Measurements from ENCODE around the gene MARCHF2.
"Not testable (repeated sequence)": the region's sequence is repeated elsewhere in the genome, so short reads cannot be mapped to it uniquely, and the experiment has no call there.

The MARCHF2 gene

DNA sequence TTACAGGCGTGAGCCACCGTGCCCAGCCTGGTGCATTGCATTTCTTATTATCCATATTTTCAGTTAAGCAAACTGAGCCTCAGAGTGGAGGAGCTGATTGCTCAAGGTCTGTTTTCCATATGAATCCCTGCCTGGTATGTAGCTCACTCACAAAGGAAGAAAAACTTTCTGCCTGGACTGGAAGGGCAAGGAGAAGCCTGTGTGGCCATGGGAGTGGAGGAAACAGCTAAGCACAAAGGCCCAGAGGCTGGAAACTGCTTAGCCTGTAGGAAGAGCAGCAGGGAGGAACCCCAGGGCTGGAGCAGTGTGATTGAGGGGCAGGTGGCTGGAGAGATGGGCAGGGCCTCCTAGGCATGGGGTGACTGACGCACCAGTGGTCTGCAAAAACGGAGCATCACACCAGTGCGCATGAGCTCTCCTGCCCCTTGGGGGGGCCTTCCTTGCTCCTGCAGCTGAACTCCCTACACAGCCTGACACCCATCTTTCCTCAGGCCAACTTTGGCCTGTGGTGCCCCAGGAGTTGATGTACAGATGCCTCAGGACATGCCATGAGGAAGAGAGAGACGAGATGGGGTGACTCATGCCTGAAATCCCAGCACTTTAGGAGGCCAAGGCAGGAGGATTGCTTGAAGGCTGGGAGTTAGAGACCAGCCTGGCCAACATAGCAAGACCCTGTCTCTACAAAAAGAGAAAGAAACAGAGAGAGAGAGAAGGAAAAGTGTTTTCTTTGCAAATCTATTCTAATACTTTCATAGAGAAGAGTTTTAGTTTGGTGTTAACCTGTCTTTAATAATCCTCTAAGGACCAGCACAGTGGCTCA lies 28.8 kb downstream of the MARCHF2 start:
- peaks cover 17% of the 10 kb centered on the region for H3K4me1 Mint-ChIP-seq
- no peak overlapping the region for H3K27ac Mint-ChIP-seq (ENCODE audit: low read depth)
- DNase-seq (ENCODE audit: low spot score in 2 of 2) (no peak), ATAC-seq (replicated peaks; ENCODE audit: extremely low read depth, poor library complexity, severe bottlenecking) (no peak)
- no peaks in the 10 kb centered on the region for H3K9me3 Mint-ChIP-seq
- H3K27me3 Mint-ChIP-seq, result no peaks in the 10 kb centered on the region
- H3K4me3 Mint-ChIP-seq, result peak overlapping the region; percentile 7
- peaks cover 26% of the 10 kb centered on the region for H3K36me3 Mint-ChIP-seq (ENCODE audit: insufficient read depth)

DNA sequence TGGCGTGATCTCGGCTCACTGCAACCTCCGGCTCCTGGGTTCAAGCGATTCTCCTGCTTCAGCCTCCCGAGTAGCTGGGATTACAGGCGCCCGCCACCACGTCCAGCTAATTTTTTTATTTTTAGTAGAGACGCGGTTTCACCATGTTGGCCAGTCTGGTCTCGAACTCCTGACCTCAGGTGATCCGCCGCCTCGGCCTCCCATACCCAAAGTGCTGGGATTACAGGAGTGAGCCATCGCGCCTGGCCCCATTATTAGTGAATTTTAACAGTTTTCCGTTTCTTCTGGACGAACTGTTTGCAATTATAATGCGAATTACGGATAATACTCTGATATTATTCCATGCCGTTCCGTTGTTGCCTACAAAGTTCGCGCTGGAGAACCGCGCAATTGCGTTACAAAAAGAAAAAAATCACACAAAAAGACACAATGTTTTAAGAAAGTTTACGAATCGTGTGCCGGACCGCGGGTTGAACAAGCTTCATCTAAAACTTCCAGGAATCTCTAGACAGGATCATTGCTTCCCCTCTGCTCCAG lies 31.1 kb downstream of the MARCHF2 start:
- not testable (repeated sequence) for DNase-seq (ENCODE audit: low spot score in 2 of 2); ATAC-seq (replicated peaks; ENCODE audit: extremely low read depth, poor library complexity, severe bottlenecking); H3K9me3 Mint-ChIP-seq; H3K27me3 Mint-ChIP-seq
- peaks cover 38% of the 10 kb centered on the region for H3K4me1 Mint-ChIP-seq
- peak overlapping the region; percentile 98 for H3K27ac Mint-ChIP-seq (ENCODE audit: low read depth)
- H3K4me3 Mint-ChIP-seq, result peak overlapping the region; percentile 89
- H3K36me3 Mint-ChIP-seq (ENCODE audit: insufficient read depth), result peaks cover 32% of the 10 kb centered on the region

DNA sequence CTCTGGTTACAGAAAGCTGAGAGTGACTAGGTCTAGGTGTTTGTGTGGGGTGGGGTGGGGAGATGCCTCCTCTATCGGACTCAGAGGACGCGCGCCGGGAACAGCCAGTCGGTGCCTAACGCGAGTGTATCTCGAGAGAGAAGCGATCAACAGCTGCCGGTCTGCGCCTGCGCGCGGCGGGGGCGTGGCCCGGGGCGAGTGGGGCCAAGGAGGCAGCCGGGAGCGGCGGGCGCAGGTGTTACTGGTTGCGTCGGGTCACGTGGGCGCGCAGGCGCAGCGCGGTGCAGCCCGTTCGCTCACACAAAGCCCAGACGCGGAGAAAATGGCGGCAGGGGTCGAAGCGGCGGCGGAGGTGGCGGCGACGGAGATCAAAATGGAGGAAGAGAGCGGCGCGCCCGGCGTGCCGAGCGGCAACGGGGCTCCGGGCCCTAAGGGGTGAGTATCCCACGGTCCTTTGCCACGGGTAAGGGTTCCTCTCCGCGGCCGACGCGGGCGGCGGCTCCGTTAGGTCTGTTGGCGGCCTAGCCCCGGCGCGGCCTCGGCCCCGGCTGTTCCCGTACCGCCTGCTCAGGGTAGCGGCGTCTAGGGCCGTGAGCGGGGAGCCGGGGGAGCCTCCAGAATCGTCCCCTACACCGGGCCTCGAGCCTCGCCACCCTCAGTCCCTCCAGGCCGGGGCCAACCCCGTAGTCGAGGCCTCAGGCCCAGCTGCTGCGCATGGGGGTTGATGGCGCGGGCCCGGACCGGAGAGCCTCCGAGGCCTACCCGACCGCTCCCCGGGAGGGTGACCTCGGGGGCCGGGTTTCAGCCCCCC lies 31.8 kb downstream of the MARCHF2 start, which contains the start of gene HNRNPM:
Gene HNRNPM, plus strand, starts transcription at position 299 of the 811 bp plus-strand sequence. Its CDS starts 24 bp downstream, at position 323.
- Mint-ChIP-seq H3K27ac (ENCODE audit: low read depth) (peak within 1 kb of the TSS; percentile 98), H3K36me3 (ENCODE audit: insufficient read depth) (peaks cover 31% of the 10 kb centered on the region), H3K4me3 (peak within 1 kb of the TSS; percentile 89), H3K9me3 (no peaks in the 10 kb centered on the region), H3K4me1 (peaks cover 41% of the 10 kb centered on the region), H3K27me3 (no peaks in the 10 kb centered on the region)
- peak; percentile 91 for ATAC-seq (replicated peaks; ENCODE audit: extremely low read depth, poor library complexity, severe bottlenecking)
- peak; percentile 99 to 100 for DNase-seq (ENCODE audit: low spot score in 2 of 2)

DNA sequence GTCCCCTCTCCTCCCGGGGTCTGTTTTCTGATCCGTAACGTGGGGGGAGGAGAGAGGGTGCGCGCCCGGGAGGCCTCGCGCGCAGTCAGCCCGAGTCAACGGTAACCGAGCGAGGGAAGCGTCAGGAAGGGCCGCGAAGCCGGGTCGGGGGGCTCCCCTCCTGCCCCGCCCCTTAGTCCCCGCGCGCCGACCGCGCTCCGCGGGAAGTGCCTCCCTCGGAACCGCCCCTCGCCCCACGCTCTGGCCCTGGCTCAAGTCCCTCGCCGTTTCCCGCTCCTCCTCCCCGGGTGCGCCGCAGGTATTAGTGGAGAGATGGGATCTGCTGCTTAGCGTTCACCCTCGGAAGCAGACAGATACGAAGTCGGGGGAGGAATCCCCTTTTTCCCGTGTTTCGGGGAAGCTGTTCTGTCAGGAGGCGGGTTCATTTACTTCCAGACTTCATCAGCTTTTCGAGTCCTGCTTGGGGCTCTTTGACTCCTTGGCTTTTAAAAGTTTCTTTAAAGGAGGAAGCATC lies 32.4 kb downstream of the MARCHF2 start:
- H3K4me1 Mint-ChIP-seq, result peaks cover 46% of the 10 kb centered on the region

GRCh38 chr19:8446061-8446709 lies 33.1 kb downstream of the MARCHF2 start:
- H3K4me3 Mint-ChIP-seq, result peak overlapping the region; percentile 89
- peaks cover 32% of the 10 kb centered on the region for H3K36me3 Mint-ChIP-seq (ENCODE audit: insufficient read depth)
- no peak for DNase-seq (ENCODE audit: low spot score in 2 of 2)
- H3K27ac Mint-ChIP-seq (ENCODE audit: low read depth), result peak overlapping the region; percentile 98
- H3K4me1 Mint-ChIP-seq, result peaks cover 46% of the 10 kb centered on the region
- no peaks in the 10 kb centered on the region for H3K9me3 Mint-ChIP-seq
- ATAC-seq (replicated peaks; ENCODE audit: extremely low read depth, poor library complexity, severe bottlenecking), result no peak
- no peaks in the 10 kb centered on the region for H3K27me3 Mint-ChIP-seq

More for the DNA sequence above, 32.4 kb downstream of the MARCHF2 start:
- H3K27me3 Mint-ChIP-seq, result no peaks in the 10 kb centered on the region
- no peaks in the 10 kb centered on the region for H3K9me3 Mint-ChIP-seq
- ATAC-seq (replicated peaks; ENCODE audit: extremely low read depth, poor library complexity, severe bottlenecking) (peak; percentile 6), DNase-seq (ENCODE audit: low spot score in 2 of 2) (no peak)
- H3K36me3 Mint-ChIP-seq (ENCODE audit: insufficient read depth), result peaks cover 29% of the 10 kb centered on the region
- H3K27ac Mint-ChIP-seq (ENCODE audit: low read depth), result peak overlapping the region; percentile 98
- peak overlapping the region; percentile 89 for H3K4me3 Mint-ChIP-seq

DNA sequence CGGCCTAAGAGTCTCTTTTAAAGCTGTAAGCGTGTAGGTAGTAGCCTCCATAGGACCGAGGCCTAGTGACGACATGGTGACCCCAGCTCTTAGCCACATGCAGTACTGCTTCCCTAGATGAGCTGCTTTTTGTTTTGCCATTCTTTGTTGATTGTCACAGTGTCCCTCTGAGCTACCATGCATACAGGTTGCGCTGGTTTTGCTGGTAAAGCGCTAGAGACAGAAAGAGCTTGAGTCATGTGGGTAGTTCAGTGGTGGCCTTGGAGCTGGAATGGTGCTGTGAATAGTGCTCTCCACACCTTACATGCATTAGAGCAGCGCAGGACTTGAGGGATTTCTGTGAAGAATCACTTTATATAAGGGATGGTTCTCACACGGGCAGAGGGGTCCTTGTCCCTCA lies 36.7 kb downstream of the MARCHF2 start:
- Mint-ChIP-seq H3K36me3 (ENCODE audit: insufficient read depth) (peaks cover 47% of the 10 kb centered on the region), H3K9me3 (no peaks in the 10 kb centered on the region), H3K27ac (ENCODE audit: low read depth) (no peak overlapping the region), H3K4me1 (peaks cover 72% of the 10 kb centered on the region), H3K4me3 (peak overlapping the region; percentile 51), H3K27me3 (no peaks in the 10 kb centered on the region)
- DNase-seq (ENCODE audit: low spot score in 2 of 2) (no peak), ATAC-seq (replicated peaks; ENCODE audit: extremely low read depth, poor library complexity, severe bottlenecking) (no peak)

GRCh38 chr19:8451377-8451776 lies 38.3 kb downstream of the MARCHF2 start:
- Mint-ChIP-seq H3K36me3 (ENCODE audit: insufficient read depth) (peaks cover 51% of the 10 kb centered on the region), H3K4me1 (peaks cover 78% of the 10 kb centered on the region), H3K9me3 (no peaks in the 10 kb centered on the region), H3K4me3 (peak overlapping the region; percentile 42), H3K27me3 (no peaks in the 10 kb centered on the region), H3K27ac (ENCODE audit: low read depth) (no peak overlapping the region)
- DNase-seq (ENCODE audit: low spot score in 2 of 2), result no peak
- ATAC-seq (replicated peaks; ENCODE audit: extremely low read depth, poor library complexity, severe bottlenecking), result no peak

GRCh38 chr19:8451885-8452284 lies 38.8 kb downstream of the MARCHF2 start:
- ATAC-seq (replicated peaks; ENCODE audit: extremely low read depth, poor library complexity, severe bottlenecking) (peak; percentile 55), DNase-seq (ENCODE audit: low spot score in 2 of 2) (no peak)
- H3K4me3 Mint-ChIP-seq, result peak overlapping the region; percentile 42
- peak overlapping the region; percentile 11 for H3K27ac Mint-ChIP-seq (ENCODE audit: low read depth)
- no peaks in the 10 kb centered on the region for H3K27me3 Mint-ChIP-seq
- H3K9me3 Mint-ChIP-seq, result no peaks in the 10 kb centered on the region
- peaks cover 83% of the 10 kb centered on the region for H3K4me1 Mint-ChIP-seq
- peaks cover 52% of the 10 kb centered on the region for H3K36me3 Mint-ChIP-seq (ENCODE audit: insufficient read depth)

GRCh38 chr19:8452446-8453123 lies 39.5 kb downstream of the MARCHF2 start:
- no peaks in the 10 kb centered on the region for H3K27me3 Mint-ChIP-seq
- H3K4me3 Mint-ChIP-seq, result no peak overlapping the region
- DNase-seq (ENCODE audit: low spot score in 2 of 2) (no peak), ATAC-seq (replicated peaks; ENCODE audit: extremely low read depth, poor library complexity, severe bottlenecking) (no peak)
- no peaks in the 10 kb centered on the region for H3K9me3 Mint-ChIP-seq
- peaks cover 53% of the 10 kb centered on the region for H3K36me3 Mint-ChIP-seq (ENCODE audit: insufficient read depth)
- peak overlapping the region; percentile 11 for H3K27ac Mint-ChIP-seq (ENCODE audit: low read depth)
- H3K4me1 Mint-ChIP-seq, result peaks cover 82% of the 10 kb centered on the region

DNA sequence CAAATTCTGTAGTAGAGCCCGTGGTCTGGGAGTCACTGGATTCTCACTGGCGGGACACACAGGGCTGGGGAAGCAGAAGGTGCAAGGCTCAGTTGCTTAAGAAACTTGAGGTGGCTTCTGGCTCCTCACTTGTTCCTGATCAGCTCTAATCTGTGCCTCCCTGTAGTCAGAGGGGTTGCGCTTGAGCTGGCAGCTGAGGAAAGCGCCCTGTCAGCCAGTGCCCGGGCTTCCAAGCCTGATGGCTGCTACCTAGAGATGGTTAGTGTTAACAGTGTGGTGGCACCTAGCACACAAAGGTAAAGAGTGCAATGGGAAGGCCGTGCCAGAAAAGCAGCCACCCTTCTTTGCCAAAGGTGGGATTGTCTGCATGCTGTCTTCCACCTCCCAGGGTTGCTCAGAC lies 40.5 kb downstream of the MARCHF2 start:
- Mint-ChIP-seq H3K4me3 (peak overlapping the region; percentile 16), H3K36me3 (ENCODE audit: insufficient read depth) (peaks cover 57% of the 10 kb centered on the region)

GRCh38 chr19:8454218-8454617 lies 41.1 kb downstream of the MARCHF2 start:
- Mint-ChIP-seq H3K4me1 (peaks cover 83% of the 10 kb centered on the region), H3K9me3 (no peaks in the 10 kb centered on the region), H3K36me3 (ENCODE audit: insufficient read depth) (peaks cover 57% of the 10 kb centered on the region), H3K4me3 (peak overlapping the region; percentile 34), H3K27ac (ENCODE audit: low read depth) (no peak overlapping the region), H3K27me3 (no peaks in the 10 kb centered on the region)
- no peak for ATAC-seq (replicated peaks; ENCODE audit: extremely low read depth, poor library complexity, severe bottlenecking)
- no peak for DNase-seq (ENCODE audit: low spot score in 2 of 2)

More for the DNA sequence above, 40.5 kb downstream of the MARCHF2 start:
- ATAC-seq (replicated peaks; ENCODE audit: extremely low read depth, poor library complexity, severe bottlenecking) (no peak), DNase-seq (ENCODE audit: low spot score in 2 of 2) (no peak)
- no peaks in the 10 kb centered on the region for H3K9me3 Mint-ChIP-seq
- H3K27me3 Mint-ChIP-seq, result no peaks in the 10 kb centered on the region
- H3K27ac Mint-ChIP-seq (ENCODE audit: low read depth), result no peak overlapping the region
- H3K4me1 Mint-ChIP-seq, result peaks cover 84% of the 10 kb centered on the region

Data from central memory CD8-positive, alpha-beta T cell (primary cell).